NCI-H1092 (cell line): ENCODE results near the gene RFTN1.
A peak's percentile ranks its signal among the peaks of the same experiment; 100 is the strongest.

ENCODE experiments used
- DNase-seq: peaks from one replicate; lab custom pipeline; 2025; lab: John Stamatoyannopoulos, UW

RFTN1 gene, protein sequence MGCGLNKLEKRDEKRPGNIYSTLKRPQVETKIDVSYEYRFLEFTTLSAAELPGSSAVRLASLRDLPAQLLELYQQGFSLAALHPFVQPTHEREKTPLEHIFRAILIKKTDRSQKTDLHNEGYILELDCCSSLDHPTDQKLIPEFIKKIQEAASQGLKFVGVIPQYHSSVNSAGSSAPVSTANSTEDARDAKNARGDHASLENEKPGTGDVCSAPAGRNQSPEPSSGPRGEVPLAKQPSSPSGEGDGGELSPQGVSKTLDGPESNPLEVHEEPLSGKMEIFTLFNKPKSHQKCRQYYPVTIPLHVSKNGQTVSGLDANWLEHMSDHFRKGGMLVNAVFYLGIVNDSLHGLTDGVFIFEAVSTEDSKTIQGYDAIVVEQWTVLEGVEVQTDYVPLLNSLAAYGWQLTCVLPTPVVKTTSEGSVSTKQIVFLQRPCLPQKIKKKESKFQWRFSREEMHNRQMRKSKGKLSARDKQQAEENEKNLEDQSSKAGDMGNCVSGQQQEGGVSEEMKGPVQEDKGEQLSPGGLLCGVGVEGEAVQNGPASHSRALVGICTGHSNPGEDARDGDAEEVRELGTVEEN

DNA sequence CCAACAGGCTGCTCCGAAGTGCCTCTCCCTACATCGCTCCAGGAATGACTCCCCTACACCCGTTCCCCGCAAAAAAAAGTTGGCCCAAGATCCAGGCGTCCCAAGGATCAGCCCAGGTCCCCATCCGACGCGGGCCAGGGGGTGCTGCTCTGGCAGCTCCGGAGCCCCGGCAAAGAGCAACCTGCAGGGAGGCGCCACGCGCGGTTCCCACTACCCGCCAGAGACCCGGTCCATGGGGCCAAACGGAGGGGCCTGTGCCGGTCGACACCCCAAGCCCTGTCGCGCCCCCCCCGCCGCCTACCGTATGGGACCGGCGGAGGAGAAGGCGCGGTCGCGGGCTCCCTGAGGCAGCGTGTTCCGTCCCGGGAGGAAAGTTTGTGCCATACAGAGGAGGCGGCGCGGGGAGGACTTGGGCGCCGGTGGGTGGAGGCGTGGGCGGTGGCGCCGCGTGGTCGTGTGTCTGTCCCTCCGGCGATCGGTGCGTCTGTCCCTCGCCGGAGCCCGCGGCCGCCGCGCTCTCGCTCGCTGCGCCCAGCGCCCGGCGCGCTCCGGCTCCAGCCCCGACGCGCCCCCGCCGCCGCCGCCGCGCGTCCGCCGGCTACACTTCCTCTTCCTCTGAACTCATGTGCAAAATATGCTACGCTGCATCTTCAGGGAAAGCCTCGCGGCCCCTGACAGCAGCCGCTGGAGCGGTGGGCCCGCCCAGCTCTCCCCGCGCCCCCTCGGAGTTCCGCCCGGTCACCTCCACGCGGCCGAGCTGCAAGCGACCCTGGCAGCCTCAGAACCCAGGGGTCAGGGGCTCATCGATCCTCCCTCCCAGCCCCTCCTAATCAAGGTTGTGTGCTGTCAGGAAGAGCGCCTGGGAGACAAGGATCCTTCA, at the start of gene RFTN1:
Gene RFTN1, minus strand, starts transcription at position 559 of the 880 bp plus-strand sequence. CDS start 19,830 bp downstream, outside the sequence.
- no peak for DNase-seq

DNA sequence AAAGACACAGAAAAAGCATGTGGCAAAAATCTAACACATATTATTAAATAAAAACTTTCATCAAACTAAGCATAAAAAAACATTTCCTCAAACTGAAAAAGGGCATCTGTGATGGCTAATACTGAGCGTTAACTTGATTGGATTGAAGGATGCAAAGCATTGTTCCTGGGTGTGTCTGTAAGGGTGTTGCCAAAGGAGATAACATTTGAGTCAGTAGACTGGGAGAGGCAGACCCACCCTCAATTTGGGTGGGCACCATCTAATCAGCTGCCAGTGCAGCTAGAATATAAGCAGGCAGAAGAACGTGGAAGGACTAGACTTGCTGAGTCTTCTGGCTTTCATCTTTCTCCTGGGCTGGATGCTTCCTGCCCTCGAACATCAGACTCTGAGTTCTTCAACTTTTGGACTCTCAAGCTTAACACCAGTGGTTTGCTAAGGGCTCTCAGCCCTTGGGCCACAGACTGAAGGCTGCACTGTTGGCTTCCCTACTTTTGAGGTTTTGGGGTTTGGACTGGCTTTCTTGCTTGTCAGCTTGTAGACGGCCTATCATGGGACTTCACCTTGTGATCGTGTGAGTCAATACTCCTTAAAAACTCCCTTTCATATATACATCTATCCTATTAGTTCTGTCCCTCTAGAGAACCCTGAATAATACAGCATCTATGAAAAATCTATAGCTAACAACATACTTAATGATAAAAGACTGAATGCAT, 46.3 kb upstream of the RFTN1 start:
- DNase-seq: no peak

DNA sequence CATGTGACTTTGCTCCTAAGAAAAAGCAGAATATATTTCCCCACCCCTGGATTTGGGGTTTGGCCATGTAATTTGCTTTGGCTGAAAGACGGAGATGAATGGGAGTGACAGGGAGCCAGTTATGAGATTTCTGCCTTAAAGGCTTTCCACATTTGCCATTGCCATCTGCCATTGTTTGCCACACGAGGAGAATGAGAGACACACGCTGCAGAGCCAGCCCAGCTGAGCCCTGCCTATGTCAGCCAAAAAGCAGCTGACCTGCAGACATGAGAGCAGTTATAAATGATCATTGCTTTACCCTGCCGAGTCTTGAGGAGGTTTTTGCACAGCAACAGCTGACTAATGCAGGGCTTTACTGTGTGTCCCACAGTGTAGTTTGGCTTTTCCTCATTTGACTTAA, 40.6 kb upstream of the RFTN1 start:
- DNase-seq: no peak

DNA sequence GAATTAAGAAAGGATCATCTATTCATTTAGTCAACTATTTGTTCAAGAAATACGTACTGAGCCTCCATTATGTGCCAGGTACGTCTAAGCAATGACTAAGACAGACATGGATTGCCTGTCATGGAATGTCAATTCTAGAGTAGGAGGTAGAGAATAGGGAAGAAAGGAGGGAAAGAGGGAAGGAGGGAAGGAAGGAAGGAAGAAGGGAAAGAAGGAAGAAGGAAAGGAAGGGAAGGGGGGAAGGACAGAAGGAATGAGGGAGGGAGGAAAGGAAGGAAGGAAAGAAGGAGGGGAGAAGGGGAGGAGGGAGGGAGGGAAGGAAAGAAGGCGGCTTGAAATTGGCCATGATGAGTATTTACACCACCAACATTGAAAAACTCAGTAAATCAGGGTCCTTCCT, 39.3 kb upstream of the RFTN1 start:
- DNase-seq: no peak

DNA sequence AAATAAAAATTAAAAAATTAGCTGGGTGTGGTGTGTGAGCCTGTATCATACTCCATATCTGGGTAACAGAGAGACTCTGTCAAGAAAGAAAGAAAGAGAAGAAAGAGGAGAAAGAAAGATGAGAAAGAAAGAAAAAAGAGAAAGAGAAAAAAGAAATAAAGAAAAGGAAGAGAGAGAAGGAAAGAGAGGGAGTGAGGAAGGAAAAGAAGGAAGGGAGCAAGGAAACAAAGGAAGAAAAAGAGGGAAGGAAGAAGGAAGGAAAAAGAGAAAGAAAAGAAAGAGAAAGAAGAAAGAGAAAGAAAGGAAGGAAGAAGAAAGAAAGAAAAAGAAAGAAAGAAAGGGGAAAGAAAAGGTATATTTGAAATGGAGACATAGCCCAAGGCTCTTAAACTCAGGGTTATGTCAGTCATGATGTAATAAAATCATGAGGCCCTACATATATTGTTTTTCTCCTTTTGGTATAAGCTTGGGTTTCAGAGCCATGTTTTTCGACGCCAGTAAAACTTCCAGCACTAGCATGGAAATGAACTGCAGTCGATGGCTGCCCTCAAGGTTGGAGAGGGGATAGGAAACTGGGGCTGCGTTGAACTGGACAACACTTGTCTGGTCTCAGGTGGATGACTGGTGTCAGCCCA, 38.0 kb upstream of the RFTN1 start:
- no peak for DNase-seq

DNA sequence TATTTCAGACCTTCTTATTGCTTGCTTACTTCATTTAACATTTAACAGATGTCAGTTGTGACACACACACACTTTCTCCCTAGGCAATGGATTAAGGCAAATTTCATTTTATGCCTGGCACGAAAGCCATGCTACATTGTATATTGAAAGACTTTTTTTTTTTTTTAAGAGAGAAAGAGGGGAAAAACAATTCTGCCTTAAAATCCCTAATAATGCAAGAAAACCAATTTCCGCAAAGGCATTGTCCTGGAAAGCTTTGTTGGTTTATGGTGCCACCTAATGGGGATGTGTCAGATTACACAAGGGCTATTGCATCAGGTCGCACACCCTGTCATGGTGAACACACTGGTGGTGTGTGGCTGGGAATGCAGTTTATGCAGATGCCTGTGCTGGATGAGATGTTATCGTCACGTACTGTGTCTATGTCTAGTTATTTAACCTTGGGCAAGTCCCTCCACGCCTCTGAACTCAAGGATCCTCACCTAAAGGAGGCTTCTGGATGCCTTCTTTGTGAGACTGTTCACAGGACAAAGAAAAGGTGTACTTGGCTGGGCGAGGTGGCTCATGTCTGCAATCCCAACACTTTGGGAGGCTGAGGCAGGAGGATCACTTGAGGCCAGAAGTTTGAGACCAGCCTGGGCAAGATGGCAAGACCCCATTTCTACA, 37.3 kb upstream of the RFTN1 start:
- DNase-seq: peak; percentile 43

DNA sequence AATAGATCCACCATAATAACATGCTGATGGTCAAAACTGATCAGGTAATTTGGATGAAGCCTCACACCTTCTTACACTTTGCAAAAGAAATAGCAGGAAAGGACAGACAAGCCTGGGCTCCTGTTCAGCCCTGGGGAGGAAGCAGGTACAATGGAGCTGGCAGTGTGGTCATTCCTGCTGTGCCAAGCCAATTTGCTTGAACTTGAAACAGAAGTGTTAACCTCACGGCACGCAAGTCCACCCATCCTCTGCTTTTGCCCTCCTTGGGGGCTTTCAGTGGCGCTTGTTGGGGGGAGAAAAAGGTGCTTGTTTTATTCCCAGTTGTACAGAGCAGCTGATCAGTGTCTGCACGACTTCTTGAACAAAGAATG, 36.8 kb upstream of the RFTN1 start:
- no peak for DNase-seq

DNA sequence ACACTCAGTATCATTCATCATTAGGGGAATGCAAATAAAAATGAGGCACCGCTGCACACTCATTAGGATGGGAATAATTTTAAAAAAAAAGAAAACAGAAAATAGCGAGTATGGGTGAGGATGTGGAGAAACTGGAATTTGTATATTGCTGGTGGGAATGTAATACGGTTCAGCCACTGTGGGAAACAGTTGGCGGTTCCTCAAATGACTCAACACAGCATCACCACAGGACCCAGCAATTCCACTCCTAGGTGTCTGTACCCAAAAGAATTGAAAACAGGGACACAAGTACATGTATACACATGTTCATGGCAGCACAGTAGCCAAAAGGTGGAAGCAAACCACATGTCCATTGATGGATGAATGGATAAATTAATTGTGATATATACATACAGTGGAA, 35.2 kb upstream of the RFTN1 start:
- no peak for DNase-seq

DNA sequence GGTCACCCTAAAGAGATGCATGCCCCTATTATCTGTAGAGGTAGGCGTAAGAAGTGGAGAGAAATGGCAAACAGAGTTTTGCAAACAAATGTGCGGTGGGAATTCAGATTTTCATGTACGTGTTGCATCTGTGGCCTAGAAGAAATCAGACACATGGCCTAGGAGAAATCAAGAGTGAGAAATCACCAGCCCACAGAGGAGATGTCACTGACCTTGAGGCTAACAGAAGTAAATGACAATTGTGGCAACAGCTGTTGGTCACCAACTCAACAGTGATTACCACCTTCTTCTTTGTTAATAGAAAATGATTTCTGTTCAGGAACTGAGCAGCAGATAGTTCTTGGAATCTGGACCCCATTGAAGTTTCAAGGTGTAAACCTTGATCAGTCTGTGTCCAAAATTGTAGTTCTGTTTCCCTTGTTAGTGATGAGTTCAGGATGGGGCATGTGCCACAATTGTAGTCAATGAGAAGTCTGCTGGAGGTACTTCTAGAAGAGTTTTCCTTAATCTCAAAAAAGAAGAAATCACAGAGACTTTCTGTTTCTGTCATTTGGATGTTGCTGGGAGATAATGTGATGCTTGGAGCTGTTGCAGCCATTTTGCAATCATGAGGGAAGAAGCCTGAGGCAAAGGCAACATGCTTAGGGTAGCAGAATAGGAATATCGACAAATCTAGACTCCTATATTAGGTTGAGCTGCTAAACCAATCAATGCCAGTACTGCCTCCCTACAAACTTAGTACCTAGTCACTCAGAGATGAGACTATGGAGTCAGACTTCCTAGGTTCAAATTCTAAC, 34.3 kb upstream of the RFTN1 start:
- DNase-seq: no peak

DNA sequence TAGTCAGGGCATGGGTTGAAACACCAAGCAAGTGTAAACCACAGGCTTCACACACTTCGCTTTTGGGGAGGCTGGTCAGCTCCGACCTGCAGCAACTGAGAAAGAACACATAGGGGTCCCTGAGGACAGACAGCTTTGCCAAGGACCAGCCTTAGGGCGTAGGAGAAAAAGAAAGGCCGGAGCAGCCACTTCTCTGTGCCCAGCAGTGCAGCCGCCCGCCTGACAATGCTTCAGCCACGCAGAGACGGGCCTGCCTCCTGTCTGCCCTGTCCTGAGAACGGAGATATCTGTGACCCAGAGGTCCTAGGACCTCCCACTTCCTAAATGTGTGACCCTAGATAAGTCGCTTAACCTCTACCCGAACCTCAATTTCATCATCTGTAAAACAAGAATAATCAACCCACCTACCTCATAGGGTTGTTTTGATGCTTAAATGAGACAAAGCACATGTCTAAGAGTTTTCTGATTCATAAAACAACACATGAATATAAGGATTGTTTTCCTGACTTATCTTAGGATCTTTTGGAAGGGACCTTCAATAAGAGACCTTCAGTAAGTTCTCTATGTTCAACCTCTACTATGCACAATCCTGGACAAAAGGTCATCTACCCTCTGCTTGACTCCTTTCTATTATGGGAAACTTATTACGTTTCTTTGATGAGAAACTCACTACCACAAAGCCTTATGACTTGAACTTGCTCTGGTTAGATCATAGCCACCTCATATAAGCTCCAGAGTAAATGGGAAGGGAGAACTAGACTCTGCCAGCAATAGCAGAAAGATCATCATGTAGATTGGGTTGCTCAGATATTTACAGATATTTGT, 32.9 kb upstream of the RFTN1 start:
- no peak for DNase-seq

DNA sequence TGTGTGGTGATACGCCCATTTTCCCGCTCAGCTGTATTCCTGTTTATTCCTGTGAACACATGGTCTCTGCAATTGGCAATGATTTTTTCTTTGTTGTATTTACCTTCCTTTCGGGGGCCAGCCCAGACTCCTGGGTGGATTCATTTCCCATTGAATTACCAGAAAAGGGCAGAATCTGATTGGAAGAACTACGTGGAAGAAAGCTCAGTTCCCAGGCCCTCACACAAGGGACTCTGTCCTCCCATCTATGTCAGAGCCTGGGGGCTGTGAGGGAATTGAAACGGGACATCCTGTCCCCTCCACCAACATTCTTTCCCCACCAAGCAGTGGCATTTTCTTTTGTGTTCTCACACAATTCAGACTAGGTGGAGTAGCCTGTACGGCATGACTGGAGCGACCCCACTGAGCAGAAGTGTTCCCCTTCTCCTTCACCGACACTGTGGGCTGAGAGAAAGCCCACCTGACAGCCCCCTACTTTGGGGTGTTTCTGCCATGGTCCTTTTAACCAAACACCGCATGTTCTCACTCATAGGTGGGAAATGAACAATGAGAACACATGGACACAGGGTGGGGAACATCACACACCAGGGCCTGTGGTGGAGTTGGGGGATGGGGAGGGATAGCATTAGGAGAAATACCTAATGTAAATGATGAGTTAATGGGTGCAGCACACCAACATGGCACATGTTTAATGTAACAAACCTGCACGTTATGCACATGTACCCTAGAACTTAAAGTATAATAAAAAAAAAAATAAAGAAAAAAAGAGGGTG, 32.1 kb upstream of the RFTN1 start:
- DNase-seq: no peak

DNA sequence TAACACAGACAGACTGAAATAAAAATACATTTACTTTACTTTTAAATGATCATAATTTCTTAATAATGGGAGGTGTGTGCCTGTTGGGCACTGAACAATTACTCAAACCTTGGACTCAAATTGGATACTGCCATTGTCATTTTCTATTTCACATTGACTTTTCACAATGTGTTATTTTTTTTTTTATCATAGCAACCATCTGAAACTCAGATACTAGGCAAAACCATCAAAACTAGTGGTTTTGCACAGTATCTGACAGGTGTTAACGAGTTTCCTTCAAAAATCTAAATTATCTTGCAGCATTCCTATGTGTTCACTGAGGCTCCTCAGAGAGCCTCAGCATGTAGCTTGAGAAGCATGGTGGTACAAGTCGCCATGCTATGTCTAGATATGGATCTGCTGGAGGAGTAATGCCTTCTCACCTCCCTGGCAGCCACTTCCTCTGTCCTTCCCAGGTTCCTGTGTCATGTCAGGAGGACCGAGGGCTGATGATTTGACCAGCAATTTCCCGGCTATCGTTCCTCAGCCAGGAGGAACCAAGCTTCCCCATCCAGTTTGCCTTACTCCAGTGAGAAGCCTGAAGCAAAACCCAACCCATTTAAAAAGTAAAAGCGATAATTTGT, 29.9 kb upstream of the RFTN1 start:
- DNase-seq: no peak

DNA sequence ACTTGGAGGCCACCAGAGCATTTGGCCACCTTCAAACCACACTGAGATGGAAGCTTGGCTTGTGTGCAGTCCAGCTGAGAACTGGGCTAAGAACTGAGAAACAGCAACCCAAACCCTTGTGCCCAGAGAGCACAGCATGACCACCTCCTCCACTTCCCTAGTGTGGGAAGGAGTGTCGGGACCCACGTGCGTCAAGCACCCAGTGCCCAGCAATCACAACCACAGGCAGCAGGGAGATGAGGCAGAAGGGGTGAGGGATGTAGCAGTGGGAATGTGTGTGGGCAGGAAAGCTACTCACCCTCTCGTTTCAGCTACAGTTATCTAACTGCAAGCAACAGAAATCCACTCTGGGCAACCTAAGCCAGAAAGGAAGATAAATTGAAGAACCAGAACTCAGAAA, 25.0 kb upstream of the RFTN1 start:
- no peak for DNase-seq

DNA sequence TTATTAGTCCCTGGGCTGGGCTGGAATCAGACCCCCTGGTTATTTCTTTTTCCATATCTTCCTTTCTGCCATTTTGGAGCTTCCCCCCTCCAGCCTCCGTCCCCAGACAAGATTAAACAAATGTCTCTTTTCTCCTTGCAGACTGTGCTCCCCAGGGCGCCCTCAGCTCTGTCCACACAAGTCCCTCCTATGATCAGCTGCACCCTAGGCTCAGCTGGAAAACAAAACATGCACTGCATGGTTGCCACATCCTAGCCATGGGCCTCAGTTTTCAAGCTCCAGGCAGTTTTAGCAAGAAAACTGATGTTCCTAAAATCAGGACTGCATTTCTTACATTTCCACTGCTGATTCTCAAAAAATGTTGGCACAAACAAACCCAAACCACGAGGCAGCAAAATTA, 23.5 kb upstream of the RFTN1 start:
- no peak for DNase-seq

DNA sequence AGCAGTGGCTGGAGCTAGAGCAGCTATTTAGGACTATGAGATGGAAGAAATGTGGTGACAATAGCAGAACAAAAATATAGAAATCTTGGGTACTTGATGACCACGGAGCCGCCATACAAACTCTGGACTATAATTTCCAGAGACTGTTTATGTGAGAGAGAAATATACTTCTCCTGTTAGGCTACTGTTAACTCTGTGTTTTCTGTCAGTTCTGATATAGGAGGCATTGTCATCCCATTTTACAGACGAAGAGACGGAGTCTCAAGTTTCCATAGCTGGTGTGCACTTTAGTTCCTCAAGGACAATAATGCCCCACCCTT, 22.8 kb upstream of the RFTN1 start:
- no peak for DNase-seq

DNA sequence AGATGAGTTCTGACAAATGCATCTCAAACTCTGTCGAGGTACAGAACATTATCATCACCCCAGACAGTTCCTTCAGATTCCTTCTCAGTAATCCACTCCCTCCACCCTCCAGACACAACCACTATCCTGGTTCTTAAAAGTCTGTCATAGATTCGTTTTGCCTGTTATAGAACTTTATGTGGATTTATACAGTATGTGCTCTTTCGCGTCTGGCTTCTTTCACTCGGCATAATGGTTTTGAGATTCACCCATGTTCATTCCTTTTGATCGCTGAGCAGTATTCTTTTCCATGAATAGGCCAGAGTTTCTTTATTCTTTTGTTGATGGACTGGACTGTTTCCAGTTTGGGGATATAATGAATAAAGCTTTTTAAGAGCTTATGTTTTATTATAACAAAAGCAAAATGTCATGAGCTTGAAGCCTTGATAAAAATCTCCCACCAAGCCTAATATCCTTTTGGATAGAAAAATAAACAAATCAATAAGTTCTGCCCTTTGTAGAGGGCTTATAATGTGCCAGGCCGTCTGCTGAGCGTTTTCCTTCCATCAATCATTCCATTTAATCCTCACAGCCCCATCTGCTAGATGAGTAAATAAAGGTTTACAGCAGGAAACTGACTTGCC, 21.3 kb upstream of the RFTN1 start:
- no peak for DNase-seq

DNA sequence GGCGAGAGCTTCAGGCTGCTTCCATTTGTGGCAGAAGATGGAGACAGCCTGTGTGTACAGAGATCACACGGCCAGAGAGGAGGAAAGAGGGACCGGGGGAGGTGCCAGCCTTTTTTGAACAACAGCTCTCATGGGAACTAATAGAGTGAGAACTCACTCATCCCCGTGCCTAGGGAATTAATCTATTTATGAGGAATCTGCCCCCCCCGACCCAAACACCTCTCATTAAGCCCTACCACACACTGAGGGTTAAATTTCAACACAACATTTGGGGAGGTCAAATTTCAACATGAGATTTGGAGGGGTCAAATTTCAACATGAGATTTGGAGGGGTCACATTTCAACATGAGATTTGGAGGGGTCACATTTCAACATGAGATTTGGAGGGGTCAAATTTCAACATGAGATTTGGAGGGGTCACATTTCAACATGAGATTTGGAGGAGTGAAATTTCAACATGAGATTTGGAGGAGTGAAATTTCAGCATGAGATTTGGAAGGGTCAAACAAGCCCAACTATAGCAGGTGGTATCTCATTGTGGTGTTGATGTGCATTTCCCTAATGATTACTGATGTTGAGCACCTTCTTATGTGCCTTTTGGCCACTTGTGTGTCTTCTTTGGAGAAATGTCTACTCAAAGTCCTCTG, 20.6 kb upstream of the RFTN1 start:
- DNase-seq: no peak
